ENCODE results near the gene ZEB2. TPM values are rescaled to one million over a fixed set of nuclear protein-coding genes. Genes with fewer than 3 reads are reported as not detected.
A peak's percentile ranks its signal among the peaks of the same experiment; 100 is the strongest.

ZEB2 gene
- total RNA-seq, 4 donors from 2014 or later, result 12.4 to 149 (median 29.9) TPM

- Histone ChIP-seq H3K4me3 (no peak overlapping the region), H3K36me3 (no peaks in the 10 kb centered on the region), H3K9me3 (no peaks in the 10 kb centered on the region), H3K27ac (no peak overlapping the region), H3K27me3 (no peaks in the 10 kb centered on the region), H3K4me1 (no peaks in the 10 kb centered on the region)
- TF ChIP-seq, protein P1, sequence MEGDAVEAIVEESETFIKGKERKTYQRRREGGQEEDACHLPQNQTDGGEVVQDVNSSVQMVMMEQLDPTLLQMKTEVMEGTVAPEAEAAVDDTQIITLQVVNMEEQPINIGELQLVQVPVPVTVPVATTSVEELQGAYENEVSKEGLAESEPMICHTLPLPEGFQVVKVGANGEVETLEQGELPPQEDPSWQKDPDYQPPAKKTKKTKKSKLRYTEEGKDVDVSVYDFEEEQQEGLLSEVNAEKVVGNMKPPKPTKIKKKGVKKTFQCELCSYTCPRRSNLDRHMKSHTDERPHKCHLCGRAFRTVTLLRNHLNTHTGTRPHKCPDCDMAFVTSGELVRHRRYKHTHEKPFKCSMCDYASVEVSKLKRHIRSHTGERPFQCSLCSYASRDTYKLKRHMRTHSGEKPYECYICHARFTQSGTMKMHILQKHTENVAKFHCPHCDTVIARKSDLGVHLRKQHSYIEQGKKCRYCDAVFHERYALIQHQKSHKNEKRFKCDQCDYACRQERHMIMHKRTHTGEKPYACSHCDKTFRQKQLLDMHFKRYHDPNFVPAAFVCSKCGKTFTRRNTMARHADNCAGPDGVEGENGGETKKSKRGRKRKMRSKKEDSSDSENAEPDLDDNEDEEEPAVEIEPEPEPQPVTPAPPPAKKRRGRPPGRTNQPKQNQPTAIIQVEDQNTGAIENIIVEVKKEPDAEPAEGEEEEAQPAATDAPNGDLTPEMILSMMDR (IDR thresholded peaks at IDR 0.05), result no peak
- TF ChIP-seq POLR2A (IDR thresholded peaks at IDR 0.05), result no peak
- no peak for DNase-seq
These were observed 72.4 kb downstream of the ZEB2 start for GRCh38 chr2:144447535-144447934.

GRCh38 chr2:144446136-144446535, 73.8 kb downstream of the ZEB2 start:
- H3K4me3 ChIP-seq, result no peak overlapping the region
- H3K4me1 ChIP-seq, result peaks cover 0 to 5% (median 0%) of the 10 kb centered on the region in 4 donors
- no peaks in the 10 kb centered on the region for H3K36me3 ChIP-seq
- TF ChIP-seq, protein P1 (IDR thresholded peaks at IDR 0.05), result no peak
- no peak for TF ChIP-seq POLR2A (IDR thresholded peaks at IDR 0.05)
- no peak for DNase-seq
- H3K9me3 ChIP-seq, result no peaks in the 10 kb centered on the region
- peak overlapping the region in 1 of 4 donors; percentile 23 for H3K27ac ChIP-seq
- H3K27me3 ChIP-seq, result no peaks in the 10 kb centered on the region

- TF ChIP-seq POLR2A (IDR thresholded peaks at IDR 0.05), result no peak
- TF ChIP-seq, protein P1 (IDR thresholded peaks at IDR 0.05), result no peak
- Histone ChIP-seq H3K36me3 (no peaks in the 10 kb centered on the region), H3K27ac (no peak overlapping the region)
These were observed 74.7 kb downstream of the ZEB2 start for GRCh38 chr2:144445196-144445595.

GRCh38 chr2:144443837-144444817, 75.8 kb downstream of the ZEB2 start:
- Histone ChIP-seq H3K9me3 (no peaks in the 10 kb centered on the region), H3K4me3 (no peak overlapping the region), H3K36me3 (no peaks in the 10 kb centered on the region), H3K27me3 (no peaks in the 10 kb centered on the region), H3K27ac (peak overlapping the region in 1 of 4 donors; percentile 2), H3K4me1 (peaks cover 0 to 5% (median 2%) of the 10 kb centered on the region in 4 donors)
- TF ChIP-seq, protein P1 (IDR thresholded peaks at IDR 0.05), result no peak
- TF ChIP-seq POLR2A (IDR thresholded peaks at IDR 0.05), result no peak
- DNase-seq, result no peak

More at GRCh38 chr2:144445196-144445595, 74.7 kb downstream of the ZEB2 start:
- H3K9me3 ChIP-seq, result no peaks in the 10 kb centered on the region
- H3K4me1 ChIP-seq, result peaks cover 0 to 5% (median 0%) of the 10 kb centered on the region in 4 donors
- no peak for DNase-seq
- H3K27me3 ChIP-seq, result no peaks in the 10 kb centered on the region
- H3K4me3 ChIP-seq, result no peak overlapping the region

DNA sequence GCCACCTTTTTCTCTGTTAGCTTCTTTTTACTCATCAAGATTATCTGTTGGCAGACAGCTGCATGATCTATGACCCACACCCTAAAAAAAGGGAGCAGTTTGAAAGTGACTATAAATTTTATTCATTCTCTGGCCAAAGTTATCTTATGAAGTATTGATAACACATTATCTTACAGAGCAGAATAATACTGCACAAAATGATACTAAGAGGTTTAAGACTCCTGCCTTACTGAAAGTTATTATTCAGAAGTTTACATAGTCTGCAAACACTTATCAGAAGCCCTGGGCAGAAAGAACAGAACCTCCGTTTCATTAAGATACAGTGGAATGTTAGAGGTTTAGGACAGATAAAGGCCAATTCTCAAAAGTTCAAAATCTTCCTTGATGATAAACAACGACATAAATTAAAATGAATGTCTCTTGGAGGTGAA, 78.2 kb downstream of the ZEB2 start:
- H3K36me3 ChIP-seq, result no peaks in the 10 kb centered on the region
- no peaks in the 10 kb centered on the region for H3K9me3 ChIP-seq
- no peak for DNase-seq

More for the DNA sequence above, 78.2 kb downstream of the ZEB2 start:
- TF ChIP-seq, protein P1 (IDR thresholded peaks at IDR 0.05), result no peak
- no peak for TF ChIP-seq POLR2A (IDR thresholded peaks at IDR 0.05)
- H3K27me3 ChIP-seq, result no peaks in the 10 kb centered on the region
- peaks cover 0 to 5% (median 2%) of the 10 kb centered on the region in 4 donors for H3K4me1 ChIP-seq
- peak overlapping the region in 1 of 4 donors; percentile 9 for H3K27ac ChIP-seq
- no peak overlapping the region for H3K4me3 ChIP-seq
